AG10803 (cell line): ENCODE data around the gene XPNPEP2.

ENCODE experiments used
- DNase-seq: peaks from one replicate; pipeline ENCODE4 v3.0.0; 2010; ENCODE audit warnings: low read depth
- H3K4me3 ChIP-seq: 2 replicates; pipeline ENCODE4 v1.5.1; 2011; ENCODE audit warnings: mild to moderate bottlenecking, low read length, control low read depth
- CTCF ChIP-seq: conservative IDR thresholded peaks from 2 replicates; pipeline ENCODE4 v1.5.1; 2011; ENCODE audit warnings: mild to moderate bottlenecking, low read length, control low read depth, inconsistent platforms

XPNPEP2 gene

GRCh38 chrX:129704491-129704890 is 34.3 kb upstream of the XPNPEP2 start:
- H3K4me3 ChIP-seq: no peak overlapping the region
- DNase-seq: no peak
- no peak for TF ChIP-seq CTCF

- no peak for DNase-seq
- H3K4me3 ChIP-seq: no peak overlapping the region
- no peak for TF ChIP-seq CTCF
Observed at GRCh38 chrX:129705377-129705925, 33.3 kb upstream of the XPNPEP2 start.

GRCh38 chrX:129705988-129706387 is 32.8 kb upstream of the XPNPEP2 start:
- no peak overlapping the region for H3K4me3 ChIP-seq
- no peak for TF ChIP-seq CTCF
- DNase-seq: no peak

GRCh38 chrX:129706400-129707072 is 32.2 kb upstream of the XPNPEP2 start:
- TF ChIP-seq CTCF: no peak
- peak; percentile 12 for DNase-seq
- no peak overlapping the region for H3K4me3 ChIP-seq

- TF ChIP-seq CTCF: no peak
- no peak for DNase-seq
Observed at GRCh38 chrX:129714581-129714980, 24.2 kb upstream of the XPNPEP2 start.

GRCh38 chrX:129716507-129716906 is 22.3 kb upstream of the XPNPEP2 start:
- H3K4me3 ChIP-seq: no peak overlapping the region
- no peak for DNase-seq
- no peak for TF ChIP-seq CTCF

More at GRCh38 chrX:129714581-129714980, 24.2 kb upstream of the XPNPEP2 start:
- no peak overlapping the region for H3K4me3 ChIP-seq

- DNase-seq: peak; percentile 86
- TF ChIP-seq CTCF: no peak
Observed at GRCh38 chrX:129717892-129718291, 20.9 kb upstream of the XPNPEP2 start.

More at GRCh38 chrX:129717892-129718291, 20.9 kb upstream of the XPNPEP2 start:
- no peak overlapping the region for H3K4me3 ChIP-seq
